Astrocyte of the cerebellum (primary cell): ENCODE data around the gene LCN1.

Experiments
- DNase-seq: peaks from one replicate; pipeline ENCODE4 v3.0.0-alpha.2; 2011; ENCODE audit warnings: low read depth
- H3K4me3 ChIP-seq: 2 replicates; pipeline ENCODE4 v1.5.1; 2011; ENCODE audit warnings: mild to moderate bottlenecking, low read depth, low read length, moderate library complexity
- in situ Hi-C: cut with HindIII; loops from 2 replicates; pipeline ENCODE4 v1.10.0; 2017; ENCODE audit warnings: low sequenced_read_pairs
- TF ChIP-seq, protein P1 (sequence below): IDR thresholded peaks from 2 replicates; pipeline ENCODE4 v1.5.1; 2012; ENCODE audit warnings: low read length, low read depth, moderate library complexity, mild to moderate bottlenecking; ENCODE audit errors: missing control alignments

LCN1 gene

GRCh38 chr9:135501261-135502167, 19.7 kb upstream of the LCN1 start:
- TF ChIP-seq, protein P1, sequence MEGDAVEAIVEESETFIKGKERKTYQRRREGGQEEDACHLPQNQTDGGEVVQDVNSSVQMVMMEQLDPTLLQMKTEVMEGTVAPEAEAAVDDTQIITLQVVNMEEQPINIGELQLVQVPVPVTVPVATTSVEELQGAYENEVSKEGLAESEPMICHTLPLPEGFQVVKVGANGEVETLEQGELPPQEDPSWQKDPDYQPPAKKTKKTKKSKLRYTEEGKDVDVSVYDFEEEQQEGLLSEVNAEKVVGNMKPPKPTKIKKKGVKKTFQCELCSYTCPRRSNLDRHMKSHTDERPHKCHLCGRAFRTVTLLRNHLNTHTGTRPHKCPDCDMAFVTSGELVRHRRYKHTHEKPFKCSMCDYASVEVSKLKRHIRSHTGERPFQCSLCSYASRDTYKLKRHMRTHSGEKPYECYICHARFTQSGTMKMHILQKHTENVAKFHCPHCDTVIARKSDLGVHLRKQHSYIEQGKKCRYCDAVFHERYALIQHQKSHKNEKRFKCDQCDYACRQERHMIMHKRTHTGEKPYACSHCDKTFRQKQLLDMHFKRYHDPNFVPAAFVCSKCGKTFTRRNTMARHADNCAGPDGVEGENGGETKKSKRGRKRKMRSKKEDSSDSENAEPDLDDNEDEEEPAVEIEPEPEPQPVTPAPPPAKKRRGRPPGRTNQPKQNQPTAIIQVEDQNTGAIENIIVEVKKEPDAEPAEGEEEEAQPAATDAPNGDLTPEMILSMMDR: no peak
- peak overlapping the region; percentile 87 for H3K4me3 ChIP-seq
- DNase-seq: no peak
- in situ Hi-C loops: loop anchor here (10.0 kb wide), 1 partner anchor 213 kb away; no protein-coding TSS in a partner anchor

DNA sequence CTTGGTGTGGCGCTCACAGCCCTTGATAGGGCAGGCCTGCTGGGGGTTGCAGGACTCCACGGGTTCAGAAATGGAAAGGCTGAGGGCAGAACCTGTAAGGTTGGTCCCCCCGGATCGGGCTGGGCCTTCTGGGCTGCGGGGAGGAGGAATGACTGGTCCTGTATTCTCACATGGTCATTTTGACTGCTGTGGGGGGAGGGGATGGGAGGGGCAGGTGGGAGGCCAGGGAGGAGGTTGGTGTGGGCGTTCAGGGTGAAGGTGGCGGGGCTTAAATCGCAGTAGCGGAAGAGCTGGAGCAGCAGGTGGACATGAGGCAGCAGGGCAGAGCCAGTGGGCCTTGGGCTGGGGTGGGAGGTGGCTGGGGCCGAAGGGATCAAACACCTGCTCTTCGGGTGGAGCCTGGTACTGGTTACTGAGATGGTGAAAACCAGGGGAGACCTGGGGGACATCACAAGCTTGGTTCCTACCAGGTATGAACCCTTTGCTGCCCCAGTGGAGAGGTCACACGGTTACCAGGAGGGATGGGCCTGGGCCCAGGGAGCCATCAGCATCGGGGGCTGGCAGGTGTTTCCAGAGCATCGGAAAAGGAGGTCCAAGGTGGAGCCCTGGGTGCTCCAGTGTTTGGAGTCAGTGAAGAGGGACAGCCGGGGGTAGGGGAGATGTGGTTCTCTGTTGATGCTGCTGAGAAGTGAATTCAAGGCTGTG, 18.9 kb upstream of the LCN1 start:
- in situ Hi-C loops: loop anchor here (10.0 kb wide), 1 partner anchor 212 kb away; no protein-coding TSS in a partner anchor
- no peak overlapping the region for H3K4me3 ChIP-seq
- TF ChIP-seq, protein P1: no peak

DNA sequence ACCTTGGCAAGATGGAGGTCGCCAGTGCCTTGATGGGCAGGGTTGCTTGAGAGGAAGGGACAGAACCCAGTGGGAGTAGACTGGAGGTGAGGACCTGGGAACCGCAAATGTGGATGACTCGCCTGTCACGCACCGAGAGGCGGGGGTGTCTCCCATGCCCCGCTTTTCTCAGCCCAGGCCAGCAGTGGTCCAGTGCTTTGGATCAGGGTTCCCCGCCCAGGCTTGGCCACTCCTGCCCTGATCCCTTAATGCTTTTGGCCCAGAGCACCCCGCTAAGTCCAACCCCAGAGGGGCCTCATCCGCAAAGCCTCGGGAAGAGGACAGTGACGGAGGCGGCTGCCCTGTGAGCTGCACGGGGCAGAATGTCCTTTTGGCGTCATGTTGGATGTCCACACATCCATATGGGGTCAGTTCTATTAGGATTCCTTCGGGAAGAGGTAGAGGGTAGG, 18.3 kb upstream of the LCN1 start:
- TF ChIP-seq, protein P1: no peak

More for the DNA sequence above, 18.9 kb upstream of the LCN1 start:
- no peak for DNase-seq

GRCh38 chr9:135503371-135504261, 17.6 kb upstream of the LCN1 start:
- DNase-seq: no peak
- no peak overlapping the region for H3K4me3 ChIP-seq
- TF ChIP-seq, protein P1: no peak
- in situ Hi-C loops: loop anchor here (10.0 kb wide), 1 partner anchor 211 kb away; no protein-coding TSS in a partner anchor

More for the DNA sequence above, 18.3 kb upstream of the LCN1 start:
- DNase-seq: no peak
- in situ Hi-C loops: loop anchor here (10.0 kb wide), 1 partner anchor 212 kb away; no protein-coding TSS in a partner anchor
- no peak overlapping the region for H3K4me3 ChIP-seq

DNA sequence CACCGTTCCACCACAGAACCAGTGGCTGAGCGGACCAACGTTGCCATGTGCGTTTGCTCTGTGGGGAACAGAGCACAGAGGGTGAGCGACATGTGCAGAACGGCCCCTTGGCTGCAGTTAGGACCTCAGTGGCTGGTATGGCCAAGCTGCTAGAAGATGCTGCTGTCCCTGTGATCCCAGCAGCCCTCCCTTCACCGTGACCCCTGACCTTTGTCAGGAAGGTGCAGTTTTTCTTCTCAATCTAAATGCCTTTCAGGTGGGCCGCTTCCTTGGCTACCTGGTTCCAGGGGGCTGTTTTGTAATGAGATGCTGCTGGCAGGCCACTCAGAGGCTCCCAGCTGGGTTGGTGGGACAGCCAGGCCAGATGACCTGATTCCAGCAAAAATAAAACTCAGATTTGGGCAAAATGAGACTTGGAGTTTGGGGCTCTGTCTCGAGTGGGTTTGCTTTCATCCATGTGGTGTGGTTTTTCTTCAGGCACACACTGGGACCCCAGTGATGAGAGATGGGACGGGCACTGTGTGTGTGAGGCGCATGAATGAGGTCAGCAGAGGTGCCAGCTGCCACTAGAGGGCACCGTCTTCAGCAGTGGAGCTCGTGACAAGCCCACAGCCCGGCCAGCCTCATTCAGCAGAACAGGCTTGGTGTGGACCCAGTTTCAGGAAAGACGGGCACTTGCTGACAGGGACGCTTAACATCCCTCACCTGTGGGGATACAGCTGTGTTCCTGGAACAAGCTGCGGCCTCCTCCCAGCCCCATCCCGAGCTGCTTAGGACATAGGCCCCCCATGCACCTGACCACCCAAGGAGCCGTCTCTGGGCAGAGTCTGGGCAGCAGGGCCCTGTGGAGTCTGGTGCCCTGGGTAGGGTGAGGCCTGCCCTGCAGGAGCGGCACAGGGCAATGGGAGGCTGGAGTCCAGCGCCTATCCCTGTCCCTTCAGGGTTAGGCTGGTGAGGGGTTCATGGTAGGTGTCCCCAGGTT, 16.7 kb upstream of the LCN1 start:
- in situ Hi-C loops: loop anchor here (10.0 kb wide), 1 partner anchor 210 kb away; no protein-coding TSS in a partner anchor
- no peak for DNase-seq
- H3K4me3 ChIP-seq: no peak overlapping the region

More for the DNA sequence above, 16.7 kb upstream of the LCN1 start:
- TF ChIP-seq, protein P1: peak; percentile 73
